GM12801 (cell line): ENCODE data around the gene SLC6A3.

Experiments used
- TF ChIP-seq, protein P1 (sequence below): IDR thresholded peaks from one replicate; pipeline ENCODE4 v1.5.1; 2011; ENCODE audit warnings: control low read depth; ENCODE audit not compliant: insufficient read length; ENCODE audit errors: extremely low read depth

The SLC6A3 gene

DNA sequence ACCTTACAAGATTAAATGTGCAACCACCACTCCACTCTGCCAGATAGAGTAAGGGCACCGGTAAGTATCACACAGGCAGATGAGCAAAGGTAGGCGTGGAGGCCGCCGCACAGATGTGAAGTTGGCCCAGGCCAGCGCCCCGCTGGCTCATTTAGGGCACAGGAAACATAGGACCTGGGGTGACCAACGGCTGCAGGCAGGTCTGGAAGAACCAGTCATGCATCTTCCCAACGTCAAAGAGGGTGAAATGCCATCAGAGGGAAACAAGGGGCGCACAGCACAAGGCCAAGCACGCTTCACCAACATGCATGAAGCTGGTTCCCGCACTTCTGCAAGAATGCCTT is 31.7 kb upstream of the SLC6A3 start:
- TF ChIP-seq, protein P1, sequence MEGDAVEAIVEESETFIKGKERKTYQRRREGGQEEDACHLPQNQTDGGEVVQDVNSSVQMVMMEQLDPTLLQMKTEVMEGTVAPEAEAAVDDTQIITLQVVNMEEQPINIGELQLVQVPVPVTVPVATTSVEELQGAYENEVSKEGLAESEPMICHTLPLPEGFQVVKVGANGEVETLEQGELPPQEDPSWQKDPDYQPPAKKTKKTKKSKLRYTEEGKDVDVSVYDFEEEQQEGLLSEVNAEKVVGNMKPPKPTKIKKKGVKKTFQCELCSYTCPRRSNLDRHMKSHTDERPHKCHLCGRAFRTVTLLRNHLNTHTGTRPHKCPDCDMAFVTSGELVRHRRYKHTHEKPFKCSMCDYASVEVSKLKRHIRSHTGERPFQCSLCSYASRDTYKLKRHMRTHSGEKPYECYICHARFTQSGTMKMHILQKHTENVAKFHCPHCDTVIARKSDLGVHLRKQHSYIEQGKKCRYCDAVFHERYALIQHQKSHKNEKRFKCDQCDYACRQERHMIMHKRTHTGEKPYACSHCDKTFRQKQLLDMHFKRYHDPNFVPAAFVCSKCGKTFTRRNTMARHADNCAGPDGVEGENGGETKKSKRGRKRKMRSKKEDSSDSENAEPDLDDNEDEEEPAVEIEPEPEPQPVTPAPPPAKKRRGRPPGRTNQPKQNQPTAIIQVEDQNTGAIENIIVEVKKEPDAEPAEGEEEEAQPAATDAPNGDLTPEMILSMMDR, result no peak

GRCh38 chr5:1476181-1476966 is 31.1 kb upstream of the SLC6A3 start:
- TF ChIP-seq, protein P1, result no peak

DNA sequence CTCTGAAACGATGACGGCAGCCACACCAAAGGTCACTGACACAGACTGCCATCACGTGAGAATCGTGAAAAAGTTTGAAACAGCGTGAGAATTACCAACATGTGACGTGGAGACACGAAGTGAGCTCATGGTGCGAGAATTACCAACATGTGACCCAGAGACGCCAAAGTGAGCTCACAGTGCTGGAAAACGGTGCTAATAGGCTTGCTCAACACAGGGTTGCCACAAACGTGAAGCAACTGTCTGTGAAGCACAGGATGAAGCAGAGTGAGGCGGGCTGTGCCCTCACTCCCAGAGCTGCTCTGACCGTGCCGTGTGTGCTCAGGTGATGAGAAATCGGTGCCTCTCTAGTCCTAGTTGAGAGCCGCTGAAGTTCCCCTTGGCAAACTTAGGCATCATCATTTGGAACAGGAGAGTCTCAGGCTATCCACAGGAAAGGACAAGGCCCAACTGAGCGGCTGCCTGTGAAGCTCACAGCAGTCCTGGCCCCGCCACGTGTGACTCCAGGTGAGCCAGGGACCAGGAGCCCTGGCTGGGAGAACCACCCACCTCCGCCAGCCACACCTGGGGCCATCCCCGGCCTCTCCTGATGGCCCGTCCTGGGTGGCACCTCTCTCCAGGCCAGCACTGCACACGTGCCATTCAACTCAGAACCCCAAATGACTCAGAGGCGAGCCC is 29.8 kb upstream of the SLC6A3 start:
- TF ChIP-seq, protein P1, result no peak

DNA sequence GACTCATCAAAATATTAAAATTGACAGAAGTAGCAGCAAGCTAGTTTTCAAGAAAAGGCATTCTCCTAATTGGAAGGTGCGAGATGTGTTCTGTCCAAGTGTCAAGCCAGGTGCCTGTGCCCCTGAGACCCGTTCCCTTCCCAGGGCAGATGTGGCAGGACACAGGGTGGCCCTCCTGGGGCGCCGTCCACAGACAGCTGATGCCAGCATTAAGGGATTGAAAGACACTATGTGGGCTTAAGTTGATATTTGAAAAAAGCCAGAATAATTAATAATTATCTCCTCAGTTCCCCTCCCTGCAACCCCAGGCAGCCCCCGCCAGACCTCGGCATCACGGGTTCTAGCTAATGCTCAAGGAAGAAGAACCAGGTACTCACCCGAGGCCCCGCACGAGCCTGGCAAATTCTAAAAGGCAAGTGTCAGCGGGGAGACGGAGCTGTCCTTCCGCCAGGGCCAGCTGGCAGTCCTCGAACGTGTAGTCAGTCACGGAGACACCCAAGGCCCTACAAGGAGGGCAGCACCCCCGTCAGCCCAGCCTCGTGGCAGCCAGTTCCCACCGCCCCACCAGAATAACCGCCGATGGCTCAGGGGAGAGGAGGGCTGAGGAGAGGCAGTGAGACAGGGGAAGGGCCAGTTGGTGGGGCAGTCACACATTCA is 29.1 kb upstream of the SLC6A3 start:
- TF ChIP-seq, protein P1, result no peak

DNA sequence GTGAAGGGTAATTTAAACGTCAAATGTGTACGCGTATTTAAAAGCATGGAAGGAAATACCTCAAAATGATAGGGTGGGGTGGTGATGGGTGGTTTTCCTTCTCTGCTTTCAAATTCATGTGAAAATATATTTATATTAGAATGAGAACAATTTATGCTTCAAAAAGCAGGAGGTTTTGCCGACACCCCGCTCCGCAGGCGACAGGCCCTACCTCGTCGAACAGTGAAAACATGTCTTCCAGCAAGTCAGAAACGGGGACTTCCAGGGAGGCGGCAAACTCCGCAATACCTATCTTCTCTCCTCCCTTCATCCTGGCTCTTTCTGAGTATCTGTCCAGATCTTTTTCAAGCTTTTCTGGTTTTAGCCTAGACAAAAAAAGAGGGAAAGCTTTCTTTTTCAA is 28.5 kb upstream of the SLC6A3 start:
- TF ChIP-seq, protein P1, result no peak

DNA sequence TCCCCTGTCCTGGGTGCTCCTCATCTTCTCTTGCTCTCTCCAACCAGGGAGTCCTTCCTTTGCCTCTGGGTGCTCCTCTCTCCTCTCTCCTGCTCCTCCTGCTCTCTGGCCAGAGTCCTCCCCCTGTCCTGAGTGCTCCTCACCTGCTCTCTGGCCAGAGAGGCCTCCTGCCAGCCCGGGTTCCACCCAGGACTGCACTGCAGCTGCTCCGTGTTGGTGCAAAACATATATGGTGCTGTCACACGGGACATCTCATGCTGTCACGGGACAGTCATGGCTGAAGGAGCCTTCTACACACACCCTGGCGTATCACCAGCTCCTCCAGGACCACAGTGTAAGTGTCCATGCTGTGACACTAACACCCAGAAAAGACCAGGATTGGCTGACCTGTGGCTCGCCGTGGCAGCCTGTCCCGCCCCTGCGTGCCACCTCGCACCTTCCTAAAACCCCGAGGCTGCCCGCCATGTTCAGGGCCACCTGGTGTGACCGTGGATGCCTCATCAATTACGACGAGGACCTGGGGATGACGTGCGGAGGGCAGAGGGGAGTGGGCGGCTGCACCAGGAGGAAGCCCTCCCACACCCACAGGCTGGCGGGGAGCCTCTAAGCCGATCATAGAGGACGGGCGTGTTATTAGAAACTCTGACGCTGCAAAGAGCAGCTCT is 27.9 kb upstream of the SLC6A3 start:
- TF ChIP-seq, protein P1, result no peak
